Measurements from ENCODE around the gene CABCOCO1.

DNA sequence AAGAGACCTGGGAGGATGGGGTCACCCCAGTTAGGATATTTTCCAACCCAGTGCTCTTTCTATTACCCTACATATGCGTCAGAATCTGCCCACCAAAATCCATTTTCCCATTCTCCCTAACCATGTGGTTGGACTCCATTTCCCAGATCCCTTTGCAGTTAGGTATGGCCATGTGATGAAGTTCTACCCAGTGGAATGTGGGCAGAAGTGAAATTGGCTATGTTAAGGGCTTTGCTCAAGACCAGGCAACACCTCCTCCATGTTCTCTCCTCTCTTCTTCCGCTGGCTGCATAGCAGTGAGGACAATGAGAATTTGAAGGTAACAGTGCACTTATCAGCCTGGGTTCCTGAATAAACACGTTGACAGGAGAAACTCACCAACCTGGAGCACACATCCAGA is 111.3 kb downstream of the CABCOCO1 start:
- TF ChIP-seq, protein P1, sequence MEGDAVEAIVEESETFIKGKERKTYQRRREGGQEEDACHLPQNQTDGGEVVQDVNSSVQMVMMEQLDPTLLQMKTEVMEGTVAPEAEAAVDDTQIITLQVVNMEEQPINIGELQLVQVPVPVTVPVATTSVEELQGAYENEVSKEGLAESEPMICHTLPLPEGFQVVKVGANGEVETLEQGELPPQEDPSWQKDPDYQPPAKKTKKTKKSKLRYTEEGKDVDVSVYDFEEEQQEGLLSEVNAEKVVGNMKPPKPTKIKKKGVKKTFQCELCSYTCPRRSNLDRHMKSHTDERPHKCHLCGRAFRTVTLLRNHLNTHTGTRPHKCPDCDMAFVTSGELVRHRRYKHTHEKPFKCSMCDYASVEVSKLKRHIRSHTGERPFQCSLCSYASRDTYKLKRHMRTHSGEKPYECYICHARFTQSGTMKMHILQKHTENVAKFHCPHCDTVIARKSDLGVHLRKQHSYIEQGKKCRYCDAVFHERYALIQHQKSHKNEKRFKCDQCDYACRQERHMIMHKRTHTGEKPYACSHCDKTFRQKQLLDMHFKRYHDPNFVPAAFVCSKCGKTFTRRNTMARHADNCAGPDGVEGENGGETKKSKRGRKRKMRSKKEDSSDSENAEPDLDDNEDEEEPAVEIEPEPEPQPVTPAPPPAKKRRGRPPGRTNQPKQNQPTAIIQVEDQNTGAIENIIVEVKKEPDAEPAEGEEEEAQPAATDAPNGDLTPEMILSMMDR (IDR thresholded peaks at IDR 0.05): no peak
- no peak for TF ChIP-seq POLR2A (IDR thresholded peaks at IDR 0.05)
